Suppressor macrophage treated with lipopolysaccharide for 4 hours (primary cell): ENCODE measurements around the gene CCNYL1.

Experiments
- DNase-seq: peaks from one replicate; pipeline ENCODE4 v3.0.0-alpha.2; 2020

CCNYL1 gene

GRCh38 chr2:207802650-207803049 is 91.2 kb downstream of the CCNYL1 start:
- no peak for DNase-seq
